NCI-H1694 treated with DMSO at 0.1 percent for 48 hours (cell line): ENCODE data around the gene TTC39C.
"Not testable (repeated sequence)": the region's sequence is repeated elsewhere in the genome, so short reads cannot be mapped to it uniquely, and the experiment has no call there.

ENCODE experiments used
- DNase-seq: peaks from one replicate; lab custom pipeline; 2025; lab: John Stamatoyannopoulos, UW

TTC39C gene

GRCh38 chr18:24018299-24018886, 3.8 kb downstream of the TTC39C start:
- DNase-seq: no peak

DNA sequence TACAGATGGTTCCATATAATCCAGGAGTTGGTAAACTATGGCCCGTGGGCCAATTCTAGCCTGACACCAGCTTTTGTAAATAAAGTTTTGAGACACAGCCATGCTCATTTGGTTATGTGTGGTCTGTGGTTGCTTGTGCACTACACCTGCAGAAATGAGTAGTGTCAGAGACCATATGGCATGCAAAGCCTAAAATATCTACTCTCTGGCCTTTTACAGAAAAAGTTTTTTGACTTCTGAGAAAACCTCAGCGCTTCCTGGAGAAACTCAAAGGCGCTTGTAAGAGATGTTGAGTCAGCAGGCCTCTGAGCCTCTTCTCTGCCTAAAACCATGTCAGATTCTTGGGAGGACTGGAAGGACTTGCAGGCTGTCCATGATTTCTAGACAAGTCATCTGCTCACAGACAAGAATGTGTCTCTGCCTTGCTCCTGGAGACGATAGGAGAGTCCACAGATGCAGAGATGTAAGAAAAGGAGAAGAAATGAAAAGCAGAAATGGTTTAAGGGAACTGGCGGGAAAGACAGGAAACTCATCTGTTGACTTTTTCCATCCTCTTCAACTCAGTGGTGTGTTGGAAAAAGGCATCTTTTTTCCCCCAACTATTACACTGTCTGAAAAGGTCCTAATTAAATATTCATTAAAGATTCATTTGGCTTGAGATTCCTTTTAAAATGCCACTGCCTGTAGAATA, 5.2 kb downstream of the TTC39C start:
- no peak for DNase-seq

DNA sequence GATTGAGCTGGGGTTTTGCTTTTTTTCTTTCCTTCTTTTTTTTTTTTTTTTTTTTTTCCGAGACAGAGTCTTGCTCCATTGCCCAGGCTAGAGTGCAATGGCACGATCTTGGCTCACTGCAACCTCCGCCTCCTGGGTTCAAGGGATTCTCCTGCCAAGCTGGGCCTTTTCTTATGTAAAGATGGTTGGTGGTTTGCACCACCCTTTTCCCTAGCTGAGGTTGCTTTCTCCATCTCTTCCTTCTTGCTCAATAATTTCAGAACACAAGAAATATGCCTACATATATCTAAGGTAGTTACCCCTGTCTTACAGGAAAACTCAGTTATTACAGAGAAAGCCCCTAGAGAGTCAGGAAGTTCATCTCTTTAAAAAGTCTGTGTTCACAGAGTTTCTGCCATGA, 7.0 kb downstream of the TTC39C start:
- no peak for DNase-seq

GRCh38 chr18:24022161-24022560, 7.6 kb downstream of the TTC39C start:
- no peak for DNase-seq

GRCh38 chr18:24023185-24023814, 8.7 kb downstream of the TTC39C start:
- DNase-seq: no peak

GRCh38 chr18:24024425-24024824, 9.9 kb downstream of the TTC39C start:
- no peak for DNase-seq

GRCh38 chr18:24026457-24026856, 11.9 kb downstream of the TTC39C start:
- DNase-seq: no peak

- no peak for DNase-seq
These were observed 12.7 kb downstream of the TTC39C start for GRCh38 chr18:24027156-24027827.

DNA sequence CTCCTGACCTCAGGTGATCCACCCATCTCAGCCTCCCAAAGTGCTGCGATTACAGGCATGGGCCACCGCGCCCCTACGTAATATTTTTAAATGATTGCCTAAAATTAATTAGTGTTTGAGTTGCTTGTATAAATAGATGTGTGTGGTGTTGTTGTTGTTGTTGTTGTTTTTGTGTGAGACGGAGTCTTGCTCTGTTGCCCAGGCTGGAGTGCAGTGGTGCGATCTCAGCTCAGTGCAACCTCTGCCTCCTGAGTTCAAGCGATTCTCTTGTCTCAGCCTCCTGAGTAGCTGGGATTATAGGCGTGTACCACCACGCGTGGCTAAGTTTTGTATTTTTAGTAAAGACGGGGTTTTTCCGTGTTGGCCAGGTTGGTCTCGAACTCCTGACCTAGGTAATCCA, 14.4 kb downstream of the TTC39C start:
- not testable (repeated sequence) for DNase-seq

DNA sequence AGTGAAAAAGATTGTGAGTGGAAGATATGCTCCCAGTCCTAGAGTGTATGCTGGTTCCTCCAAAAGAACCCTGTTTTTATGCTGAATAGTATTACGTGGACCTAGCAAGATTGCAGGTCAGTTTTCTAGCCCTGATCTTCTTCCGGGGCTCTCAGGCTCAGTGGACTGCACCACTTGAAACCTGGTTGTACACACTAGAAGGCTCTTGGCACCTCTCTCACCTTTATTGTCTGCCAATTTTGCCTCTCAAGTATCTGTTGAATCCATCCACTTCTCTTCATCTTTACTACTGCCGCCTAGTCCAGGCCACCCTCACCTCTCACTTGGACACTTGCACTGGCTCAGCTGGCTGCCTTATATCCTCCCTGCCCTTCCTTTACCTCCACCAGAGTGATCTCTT, 16.8 kb downstream of the TTC39C start:
- no peak for DNase-seq

DNA sequence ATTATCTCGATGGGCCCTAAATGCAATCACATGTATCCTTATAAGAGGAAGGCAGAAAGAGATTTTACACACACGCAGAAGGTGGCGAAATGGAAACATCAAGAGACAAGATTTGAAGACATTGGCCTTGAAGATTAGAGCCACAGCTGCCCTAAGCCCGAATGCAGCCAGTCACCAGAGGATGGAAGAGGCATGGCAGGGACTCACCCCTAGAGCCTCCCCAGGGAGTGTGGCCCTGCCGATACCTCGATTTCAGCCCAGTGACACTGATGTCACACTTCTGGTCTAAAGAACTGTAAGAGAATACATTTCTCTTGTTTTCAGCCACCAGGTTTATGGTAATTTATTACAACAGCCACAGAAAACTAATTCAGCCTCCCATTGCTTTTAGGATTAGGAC, 17.4 kb downstream of the TTC39C start:
- DNase-seq: no peak

DNA sequence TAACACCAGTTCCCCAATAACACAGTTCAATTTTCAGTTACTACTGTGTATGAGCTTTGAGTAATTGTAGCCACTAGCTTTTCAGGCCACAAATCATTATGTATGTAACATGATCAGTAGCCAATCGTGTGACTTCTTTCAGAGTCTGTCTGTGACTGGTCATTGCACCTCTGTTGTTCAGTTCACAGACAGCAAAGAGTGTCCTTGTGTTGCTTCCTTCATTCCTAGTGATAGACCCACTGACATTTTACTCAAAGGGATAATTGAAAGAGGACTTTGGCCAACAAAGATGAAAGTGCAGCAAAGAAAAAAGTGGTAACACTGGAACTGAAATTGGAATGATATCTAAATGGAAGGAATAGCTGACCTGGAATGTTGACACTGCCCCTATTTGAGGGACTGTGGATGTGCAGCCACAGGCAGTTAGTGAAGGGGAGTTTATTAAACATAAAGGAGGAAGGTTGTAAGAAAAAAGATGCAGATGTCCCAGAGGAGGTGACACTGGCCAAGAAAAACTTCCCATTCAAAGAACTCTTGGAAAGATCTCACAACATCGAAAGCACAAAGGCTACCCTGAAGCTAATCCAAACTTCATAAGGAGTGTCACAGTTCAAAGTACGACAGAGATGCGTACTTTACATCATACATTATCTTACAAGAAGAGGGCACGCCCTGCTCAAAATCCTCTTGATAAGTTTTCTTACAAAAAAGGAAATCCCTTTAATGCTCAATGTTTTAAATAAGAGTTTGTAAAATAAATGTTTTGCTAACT, 19.3 kb downstream of the TTC39C start:
- DNase-seq: no peak

DNA sequence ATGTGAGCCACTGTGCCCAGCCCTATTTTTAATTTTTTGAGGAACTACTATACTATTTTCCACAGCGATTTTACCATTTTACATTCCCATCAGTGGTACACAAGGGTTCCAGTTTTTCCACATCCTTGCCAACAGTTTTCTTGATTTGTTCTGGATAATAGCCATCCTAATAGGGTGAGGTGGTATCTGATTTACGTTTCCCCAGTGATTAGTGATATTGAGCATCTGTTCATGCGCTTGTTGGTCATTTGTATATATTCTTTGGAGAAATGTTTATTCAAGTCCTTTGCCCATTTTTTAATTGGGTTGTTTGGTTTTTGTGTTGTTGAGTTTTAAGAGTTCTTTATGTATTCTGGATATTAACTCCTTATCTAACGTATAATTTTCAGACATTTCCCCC, 20.8 kb downstream of the TTC39C start:
- no peak for DNase-seq

GRCh38 chr18:24039671-24040070, 25.1 kb downstream of the TTC39C start:
- DNase-seq: no peak

DNA sequence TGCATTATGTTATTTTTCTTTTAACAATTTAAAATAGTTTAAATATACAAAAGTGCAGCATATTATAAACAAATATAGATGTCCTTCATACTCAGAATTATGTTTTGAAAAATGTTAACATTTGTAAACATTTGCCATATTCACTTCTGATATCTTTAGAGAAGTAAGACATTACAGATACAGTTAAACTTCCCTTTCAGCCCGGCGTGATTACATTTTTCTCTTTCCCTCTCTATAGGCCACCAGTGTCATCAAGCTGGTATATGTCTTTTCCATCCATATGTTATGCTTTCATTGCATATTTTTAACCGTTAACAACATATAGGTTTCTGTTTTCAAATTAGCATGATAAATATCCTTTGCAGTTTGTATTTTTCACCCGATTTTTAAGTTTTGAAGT, 27.1 kb downstream of the TTC39C start:
- no peak for DNase-seq

GRCh38 chr18:24043403-24043802, 28.8 kb downstream of the TTC39C start:
- no peak for DNase-seq

DNA sequence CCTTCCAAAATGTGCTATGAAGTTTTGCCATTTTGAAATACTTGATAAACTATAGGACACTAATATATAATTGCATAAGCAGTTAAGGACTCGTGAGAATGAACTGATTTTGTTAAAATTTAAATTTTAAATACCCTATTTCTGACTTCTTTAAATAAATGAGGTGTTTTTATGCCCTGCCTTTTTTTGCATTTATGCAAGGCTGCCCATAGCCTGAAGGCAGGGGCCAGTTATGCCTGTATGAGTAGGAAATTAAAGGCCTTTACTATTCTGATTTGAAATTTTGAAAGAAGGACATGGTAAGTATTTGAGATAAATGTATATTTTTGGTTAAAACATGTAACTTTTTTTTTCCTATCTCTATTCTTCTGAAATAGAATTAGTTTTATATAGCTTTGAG, 33.7 kb downstream of the TTC39C start:
- no peak for DNase-seq

DNA sequence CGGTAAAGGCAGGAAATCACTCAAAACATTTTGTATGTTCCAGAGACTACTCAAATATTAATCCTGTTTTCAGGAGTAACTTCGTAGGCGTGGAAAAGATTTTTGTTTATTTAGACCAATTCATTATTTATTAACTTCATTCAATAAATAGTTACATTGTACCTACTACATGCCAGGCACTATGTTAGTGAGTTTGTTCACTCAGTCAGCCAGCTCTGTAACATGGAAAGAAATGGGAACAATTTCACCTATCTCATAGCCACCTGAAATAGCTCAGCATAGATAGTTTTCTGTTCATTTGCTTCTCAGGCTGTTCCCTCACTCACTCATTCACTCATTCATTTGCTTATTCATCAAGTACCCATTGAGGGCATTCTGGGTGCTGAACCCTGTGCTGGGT, 34.6 kb downstream of the TTC39C start:
- no peak for DNase-seq

DNA sequence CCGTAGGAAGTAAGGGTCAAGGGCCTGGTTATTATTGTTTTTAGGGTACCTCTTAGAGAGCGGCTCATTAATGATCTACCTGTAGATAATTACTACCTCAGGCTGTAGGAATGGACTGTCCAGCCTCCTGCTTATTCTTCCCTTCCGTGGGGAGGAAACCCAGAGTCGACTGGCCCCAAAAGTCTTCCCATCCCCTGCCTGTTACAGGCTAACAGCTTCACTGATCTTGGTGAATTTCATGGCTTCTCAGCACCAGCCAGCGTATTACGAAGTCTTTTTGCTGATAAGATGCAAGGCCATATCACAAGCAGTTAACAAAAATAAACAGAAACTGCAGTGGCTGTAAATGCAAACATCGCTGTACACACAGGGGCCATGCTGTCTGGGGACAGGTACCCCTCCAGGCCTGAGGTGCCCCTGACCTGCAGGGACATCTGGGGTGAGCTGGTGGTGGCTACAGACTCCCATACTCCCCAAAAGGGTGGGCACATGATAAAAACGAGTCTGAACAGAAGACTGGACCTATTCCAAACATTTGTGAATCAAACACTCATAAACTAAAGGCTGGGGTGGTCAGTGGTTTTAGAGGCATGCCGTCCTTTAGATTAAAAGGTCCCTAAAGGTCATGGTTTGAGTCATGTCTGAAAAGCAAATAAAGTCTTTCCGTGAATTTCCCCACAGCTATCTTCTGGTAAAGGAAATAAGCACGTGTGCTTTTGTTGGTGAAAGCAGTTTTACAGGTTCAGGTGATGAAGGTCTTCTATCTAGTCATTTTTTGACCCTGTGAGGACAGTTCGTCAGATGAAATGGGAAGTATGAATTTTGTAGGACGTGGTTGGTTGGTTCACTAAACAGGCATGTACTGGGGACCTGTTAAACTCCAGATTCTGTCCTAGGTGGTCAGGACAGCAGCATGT, 36.7 kb downstream of the TTC39C start:
- no peak for DNase-seq

- no peak for DNase-seq
These were observed 37.5 kb downstream of the TTC39C start for GRCh38 chr18:24052053-24052452.

DNA sequence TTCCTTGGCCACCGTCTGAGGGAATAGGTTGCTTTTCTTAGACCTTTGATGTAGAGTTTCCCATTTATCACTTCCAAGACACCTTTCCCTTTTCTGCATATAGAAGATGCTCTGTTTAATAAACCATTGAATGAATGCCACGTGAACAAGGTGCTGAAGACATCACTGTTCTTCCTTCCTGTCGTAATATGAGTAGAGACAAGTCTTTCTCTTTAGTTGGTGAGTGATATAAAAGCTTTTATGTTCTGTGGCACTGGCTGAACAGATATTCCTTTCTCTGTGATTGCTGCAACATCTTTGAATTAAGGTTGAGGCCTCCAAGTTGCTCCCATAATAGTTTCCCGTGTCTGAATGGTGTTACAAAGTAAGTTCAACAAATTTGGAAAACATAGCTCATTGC, 38.7 kb downstream of the TTC39C start:
- no peak for DNase-seq
